Prostate gland (tissue), 2 donors: ENCODE measurements around the gene DYNC1I1.

Experiments
- POLR2AphosphoS5 ChIP-seq: sonication (generic); formaldehyde crosslinking; IDR thresholded peaks from one replicate; pipeline ENCODE4 v1.6.1; 2017; ENCODE audit warnings: antibody characterized with exemption
- TF ChIP-seq, protein P1 (sequence below), 4 experiments: fragments of 200-600 bp in 2 of 4; fragments of 450-650 bp in 2 of 4; sonication (generic) in 2 of 4; IDR thresholded peaks; 1 replicate in 3 of 4; 2 replicates in 1 of 4; pipeline ENCODE4 v1.5.1; 2016 to 2019; ENCODE audit warnings: antibody characterized with exemption in 4 of 4, mild to moderate bottlenecking in 2 of 4, moderate library complexity in 2 of 4

DNA sequence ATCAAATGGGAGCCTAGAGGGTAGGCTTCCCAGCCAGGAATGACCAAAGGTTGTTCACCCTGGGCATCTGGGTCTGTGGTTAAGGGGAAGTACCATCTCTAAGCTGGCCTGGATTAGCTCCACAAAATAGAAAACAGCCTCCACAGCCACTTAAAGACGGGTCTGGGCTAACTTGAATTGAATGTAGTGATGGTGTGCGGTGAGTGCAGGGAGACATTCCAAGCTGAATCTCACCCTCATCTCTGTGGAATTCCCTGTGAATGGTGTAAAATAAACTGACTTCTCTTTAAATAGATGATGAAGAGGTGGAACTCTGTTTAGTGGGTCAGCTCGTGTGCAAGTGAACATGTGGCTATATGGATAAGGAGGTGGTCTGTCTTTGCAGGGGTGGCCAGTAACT is 251.0 kb downstream of the DYNC1I1 start:
- TF ChIP-seq, protein P1, sequence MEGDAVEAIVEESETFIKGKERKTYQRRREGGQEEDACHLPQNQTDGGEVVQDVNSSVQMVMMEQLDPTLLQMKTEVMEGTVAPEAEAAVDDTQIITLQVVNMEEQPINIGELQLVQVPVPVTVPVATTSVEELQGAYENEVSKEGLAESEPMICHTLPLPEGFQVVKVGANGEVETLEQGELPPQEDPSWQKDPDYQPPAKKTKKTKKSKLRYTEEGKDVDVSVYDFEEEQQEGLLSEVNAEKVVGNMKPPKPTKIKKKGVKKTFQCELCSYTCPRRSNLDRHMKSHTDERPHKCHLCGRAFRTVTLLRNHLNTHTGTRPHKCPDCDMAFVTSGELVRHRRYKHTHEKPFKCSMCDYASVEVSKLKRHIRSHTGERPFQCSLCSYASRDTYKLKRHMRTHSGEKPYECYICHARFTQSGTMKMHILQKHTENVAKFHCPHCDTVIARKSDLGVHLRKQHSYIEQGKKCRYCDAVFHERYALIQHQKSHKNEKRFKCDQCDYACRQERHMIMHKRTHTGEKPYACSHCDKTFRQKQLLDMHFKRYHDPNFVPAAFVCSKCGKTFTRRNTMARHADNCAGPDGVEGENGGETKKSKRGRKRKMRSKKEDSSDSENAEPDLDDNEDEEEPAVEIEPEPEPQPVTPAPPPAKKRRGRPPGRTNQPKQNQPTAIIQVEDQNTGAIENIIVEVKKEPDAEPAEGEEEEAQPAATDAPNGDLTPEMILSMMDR (IDR thresholded peaks at IDR 0.05), result no peak
- no peak for TF ChIP-seq POLR2AphosphoS5
